Activated T-cell treated with anti-CD3 and anti-CD28 coated beads for 48 hours (primary cell): ENCODE results near the gene MAVS.
"Not testable (repeated sequence)": the region's sequence is repeated elsewhere in the genome, so short reads cannot be mapped to it uniquely, and the experiment has no call there.

ENCODE experiments used
- DNase-seq: peaks from one replicate; pipeline ENCODE4 v3.0.0-alpha.2; 2020; ENCODE audit warnings: low read depth

Gene MAVS

GRCh38 chr20:3815703-3816315 is 30.8 kb upstream of the MAVS start:
- DNase-seq, result no peak

DNA sequence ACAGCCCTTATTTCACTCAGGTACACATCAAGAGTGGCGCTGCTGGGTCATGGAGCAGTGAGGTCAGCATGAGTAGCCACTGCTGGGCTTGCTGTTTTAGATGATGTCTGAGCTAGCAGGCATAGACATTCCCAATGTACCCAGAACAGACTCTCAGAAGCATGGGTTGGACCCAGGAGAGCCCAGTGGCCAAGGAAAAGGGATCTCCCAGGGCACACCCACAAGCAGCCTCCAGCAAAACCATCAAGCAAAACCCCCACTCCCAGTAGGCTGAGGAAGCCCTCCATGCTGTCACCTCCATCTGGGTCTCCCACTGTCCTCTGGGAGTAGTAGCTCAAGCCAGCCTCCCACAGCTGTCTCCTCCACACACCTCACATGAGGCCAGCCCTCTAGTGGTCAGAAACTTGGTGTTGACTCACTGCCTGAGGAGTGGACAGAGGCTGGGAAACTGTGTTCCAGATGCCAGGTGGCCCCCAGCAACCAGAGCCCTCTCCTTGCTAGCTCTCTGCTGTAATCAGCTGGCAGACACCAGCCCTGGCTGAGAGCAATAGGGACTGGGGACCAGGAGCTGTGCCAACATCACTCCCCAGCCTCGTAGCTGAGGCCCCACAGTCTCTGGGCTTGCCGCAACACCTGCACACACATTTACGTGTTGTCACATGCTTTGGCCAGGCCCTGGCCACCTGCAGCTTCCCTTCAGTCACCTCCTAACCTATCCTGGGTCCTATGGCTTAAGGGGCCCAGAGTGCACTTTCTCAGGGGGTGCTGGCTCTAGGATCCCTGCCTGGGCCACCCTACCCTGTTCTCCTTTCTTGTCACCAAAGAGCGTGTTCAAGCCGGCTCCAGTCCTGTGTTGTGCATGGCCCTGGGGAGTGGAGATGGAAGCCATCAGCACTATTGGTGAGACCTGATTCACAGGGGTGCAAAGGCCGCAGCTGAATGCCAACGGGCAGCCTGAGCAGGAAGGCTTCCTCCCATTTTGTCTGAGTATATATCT is 28.2 kb upstream of the MAVS start:
- no peak for DNase-seq

DNA sequence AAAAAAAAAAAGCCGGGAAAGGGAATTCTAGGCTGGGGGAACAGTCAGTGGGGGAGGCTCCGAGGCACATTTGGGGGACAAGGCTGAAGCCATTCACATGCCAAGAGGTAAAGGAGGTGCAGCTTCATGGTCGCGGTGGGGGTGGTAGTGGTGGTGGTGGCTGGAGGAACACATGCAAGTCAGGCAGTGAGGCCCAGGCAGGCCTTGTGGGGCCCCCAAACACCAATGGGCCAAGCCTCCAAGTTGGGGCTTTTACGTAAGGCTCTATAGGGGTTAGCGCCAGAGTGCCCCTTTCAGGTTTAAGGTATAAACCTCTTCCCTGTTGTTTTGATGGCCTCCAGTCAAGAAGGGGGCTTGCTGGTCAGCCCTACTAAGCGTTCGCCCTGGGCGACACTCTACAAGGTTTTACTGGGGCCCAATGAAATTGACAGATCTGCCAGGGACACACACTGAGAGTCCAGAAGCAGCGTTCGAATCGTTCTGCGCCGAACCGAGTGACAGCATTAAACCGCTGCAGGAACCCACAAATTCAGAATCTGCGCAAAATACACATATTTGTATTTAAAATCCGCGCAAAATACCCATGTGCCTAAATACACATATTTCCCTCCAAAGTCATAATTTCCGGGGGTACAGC is 27.1 kb upstream of the MAVS start:
- DNase-seq, result no peak

DNA sequence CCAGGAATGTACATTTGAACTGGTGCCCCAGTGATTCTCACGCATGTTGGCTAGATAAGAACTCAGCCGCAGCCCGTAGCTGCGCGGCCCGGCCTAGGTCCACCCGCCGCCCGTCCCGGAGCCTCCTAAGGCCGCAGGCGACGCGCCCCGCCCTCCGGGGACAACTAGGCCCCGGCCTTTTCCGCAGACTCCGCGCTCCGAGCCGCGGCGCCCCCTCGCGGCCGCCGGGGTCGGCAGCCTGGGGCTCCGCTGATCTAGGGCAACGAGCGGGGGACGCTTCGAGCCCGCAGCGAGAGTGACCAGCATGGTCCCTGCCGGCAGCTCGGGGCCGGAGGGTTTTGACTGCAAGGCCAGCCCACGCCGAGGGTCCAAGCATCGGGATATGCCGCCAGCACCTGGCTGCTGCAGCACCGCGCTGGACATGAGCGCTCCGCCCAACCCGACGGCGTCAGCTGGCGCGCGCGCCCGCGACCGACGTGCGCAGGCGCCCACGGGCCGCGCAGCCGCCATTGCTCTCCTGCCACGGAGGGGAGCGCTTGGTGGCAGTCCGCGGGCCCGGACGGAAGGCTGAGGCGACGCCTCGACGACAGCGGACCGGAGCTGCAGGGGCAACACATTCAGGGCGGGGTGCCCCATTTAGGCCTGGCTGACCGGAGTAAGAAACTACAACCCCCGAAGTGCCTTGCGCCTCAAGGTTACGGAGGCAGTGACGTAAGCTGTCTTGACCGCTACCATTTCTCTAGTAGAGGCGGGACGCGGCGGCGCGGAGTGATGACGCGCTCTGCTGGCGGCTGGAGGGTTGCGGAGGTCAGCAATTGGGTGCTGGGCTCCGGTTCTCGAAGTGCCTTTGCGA is 26.4 kb upstream of the MAVS start, which contains the start of gene AP5S1:
Gene AP5S1, plus strand, starts transcription at position 500 of the 853 bp plus-strand sequence. CDS start 1,571 bp downstream, outside the sequence.
- DNase-seq, result peak; percentile 89

DNA sequence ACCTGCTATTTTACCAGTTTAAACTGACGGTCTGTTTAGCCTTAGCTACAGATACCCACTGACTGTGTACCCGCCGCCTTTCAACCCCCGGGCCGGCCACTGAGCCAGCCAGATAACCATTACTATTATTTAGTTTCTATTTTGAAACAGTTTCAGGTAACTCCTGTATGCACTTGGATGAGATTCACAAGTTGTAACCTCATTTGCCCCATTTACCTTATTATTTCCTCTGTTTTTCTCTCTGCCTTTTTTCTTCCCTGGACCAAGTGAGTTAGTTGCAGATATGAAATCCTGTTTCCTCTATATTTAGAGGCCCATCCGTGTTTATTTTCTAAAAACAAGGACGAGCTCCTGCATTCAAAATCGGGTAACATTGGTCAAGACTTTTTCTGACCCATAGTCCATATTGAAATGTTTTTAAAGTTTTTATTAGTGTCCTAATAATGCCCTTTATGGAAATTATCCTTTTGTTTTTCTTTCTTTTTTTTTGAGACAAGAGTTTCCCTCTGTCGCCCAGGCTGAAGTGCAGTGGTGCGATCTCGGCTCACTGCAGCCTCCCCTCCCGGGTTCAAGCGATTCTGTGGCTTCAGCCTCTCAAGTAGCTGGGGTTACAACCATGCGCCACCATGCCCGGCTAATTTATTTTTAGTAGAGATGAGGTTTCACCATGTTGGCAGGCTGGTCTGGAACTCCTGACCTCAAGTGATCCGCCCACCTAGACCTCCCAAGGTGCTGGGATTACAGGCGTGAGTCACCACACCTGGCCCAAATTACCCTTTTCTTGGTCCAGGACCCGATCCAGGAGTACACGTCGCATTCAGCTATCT is 25.5 kb upstream of the MAVS start:
- DNase-seq, result no peak

DNA sequence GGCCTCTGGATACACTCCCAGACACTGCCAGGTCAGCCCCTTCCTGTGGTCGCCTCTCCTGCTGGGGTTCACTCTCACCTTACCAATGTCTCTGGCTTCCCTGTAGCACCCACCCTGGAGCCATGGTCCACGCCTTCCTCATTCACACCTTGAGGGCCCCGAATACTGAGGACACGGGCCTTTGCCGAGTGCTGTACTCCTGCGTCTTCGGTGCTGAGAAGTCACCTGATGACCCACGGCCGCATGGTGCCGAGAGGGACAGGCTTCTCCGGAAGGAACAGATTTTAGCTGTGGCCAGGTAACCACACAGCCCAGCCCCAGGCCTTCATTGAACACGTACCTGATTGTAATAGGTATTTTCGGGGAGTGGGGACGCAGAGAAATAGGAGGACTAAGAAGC is 24.6 kb upstream of the MAVS start:
- DNase-seq, result no peak

- no peak for DNase-seq
Measured at GRCh38 chr20:3823881-3824280, 22.8 kb upstream of the MAVS start.

DNA sequence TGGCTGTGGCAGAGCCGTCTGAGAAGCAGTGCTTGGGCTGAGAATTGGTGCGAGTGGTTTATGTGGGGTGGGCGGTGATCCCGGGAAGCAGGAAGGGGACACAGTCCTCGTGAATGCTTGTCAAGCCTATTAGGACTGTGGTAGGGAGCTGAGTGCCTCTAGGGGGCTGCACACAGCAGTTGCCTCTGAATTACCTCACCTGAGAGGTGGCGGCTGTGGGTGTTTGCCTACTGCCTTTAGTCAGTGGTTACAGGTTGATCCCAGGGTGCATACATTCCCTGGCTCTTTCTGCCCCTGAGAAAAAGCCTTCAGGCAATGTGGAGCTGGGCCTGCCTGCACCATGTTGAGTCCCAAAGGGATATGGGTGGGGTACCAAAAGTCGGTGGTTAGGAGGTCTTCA is 21.1 kb upstream of the MAVS start:
- DNase-seq, result no peak

DNA sequence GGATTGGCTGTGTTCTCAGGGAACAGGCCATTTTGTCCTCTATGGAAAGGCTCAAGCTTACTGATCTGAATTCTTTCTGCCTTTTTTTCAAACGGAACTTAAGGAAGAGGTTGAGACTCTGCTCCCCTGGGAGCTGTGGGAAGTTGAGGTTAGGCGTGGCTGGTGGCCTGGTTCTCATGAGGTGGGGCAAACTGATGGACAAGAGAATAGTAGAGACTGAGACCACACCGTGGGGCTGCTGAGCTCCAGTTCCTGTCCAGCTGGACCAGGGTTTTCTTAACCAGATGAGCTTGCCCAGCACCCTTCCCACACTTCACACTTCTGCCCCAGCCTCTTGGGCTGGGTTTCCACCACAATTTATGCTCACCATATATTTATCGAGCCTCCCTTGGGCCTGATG is 20.2 kb upstream of the MAVS start:
- no peak for DNase-seq

DNA sequence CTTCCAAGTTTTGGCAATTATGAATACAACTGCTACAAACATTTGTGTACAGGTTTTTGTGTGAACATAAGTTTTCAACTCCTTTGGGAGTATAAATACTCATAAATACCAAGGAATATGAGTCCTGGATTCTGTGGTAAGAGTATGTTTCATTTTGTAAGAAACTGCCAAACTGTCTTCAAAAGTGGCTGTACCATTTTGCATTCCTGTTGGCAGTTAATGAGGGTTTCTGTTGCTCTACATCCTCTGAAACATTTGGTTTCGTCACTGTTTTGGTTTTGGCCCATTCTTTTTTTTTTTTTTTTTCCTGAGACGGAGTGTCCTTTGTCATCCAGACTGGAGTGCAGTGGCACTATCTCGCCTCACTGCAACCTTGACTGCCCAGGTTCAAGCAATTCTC is 17.8 kb upstream of the MAVS start:
- no peak for DNase-seq

GRCh38 chr20:3829891-3830290 is 16.7 kb upstream of the MAVS start:
- not testable (repeated sequence) for DNase-seq

DNA sequence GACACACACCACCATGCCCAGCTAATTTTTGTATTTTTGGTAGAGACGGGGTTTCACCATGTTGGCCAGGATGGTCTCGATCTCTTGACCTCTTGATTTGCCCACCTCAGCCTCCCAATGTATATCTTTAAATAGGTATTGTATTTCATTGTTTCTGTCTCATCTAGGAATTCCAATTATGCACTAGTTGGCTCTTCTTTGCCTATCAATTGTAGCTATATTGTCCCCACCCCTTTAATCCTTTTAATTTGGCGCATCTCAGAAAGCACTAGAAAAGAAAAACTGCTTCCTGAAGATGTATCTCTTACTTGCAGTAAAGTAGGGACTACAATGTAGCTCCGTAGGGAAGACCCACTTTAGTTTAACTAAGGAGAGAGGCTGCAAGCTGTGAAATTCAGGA is 10.5 kb upstream of the MAVS start:
- no peak for DNase-seq

DNA sequence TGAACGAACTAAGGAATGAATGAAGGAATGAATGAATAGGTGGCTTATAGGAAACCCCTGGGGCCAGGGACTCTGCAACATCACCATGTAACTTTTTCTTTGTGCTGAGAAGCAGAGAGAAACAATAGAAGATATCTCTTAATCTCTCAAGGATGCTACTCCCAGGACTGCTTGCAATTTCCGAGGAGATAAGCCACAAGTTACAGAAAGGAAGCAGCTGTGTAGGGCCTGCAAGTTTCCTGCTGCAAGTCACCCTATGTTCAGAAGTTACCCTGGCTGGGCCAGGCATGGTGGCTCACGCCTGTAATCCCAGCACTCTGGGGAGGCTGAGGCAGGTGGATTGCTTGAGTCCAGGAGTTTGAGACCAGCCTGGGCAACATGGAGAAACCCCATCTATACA is 7.3 kb upstream of the MAVS start:
- no peak for DNase-seq

DNA sequence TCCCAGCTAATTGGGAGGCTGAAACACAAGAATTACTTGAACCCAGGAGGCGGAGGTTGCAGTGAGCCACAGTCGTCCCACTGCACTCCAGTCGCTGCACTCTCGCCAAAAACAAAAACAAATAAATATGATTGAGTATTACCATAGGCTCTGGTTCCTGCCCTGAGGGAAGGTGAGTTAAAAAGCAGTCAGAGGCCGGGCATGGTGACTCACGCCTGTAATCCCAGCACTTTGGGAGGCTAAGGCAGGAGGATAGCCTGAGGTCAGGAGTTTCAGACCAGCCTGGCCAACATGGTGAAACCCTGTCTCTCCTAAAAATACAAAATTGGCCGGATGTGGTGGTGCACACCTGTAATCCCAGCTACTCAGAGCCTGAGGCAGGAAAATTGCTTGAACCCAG is 6.4 kb upstream of the MAVS start:
- not testable (repeated sequence) for DNase-seq

DNA sequence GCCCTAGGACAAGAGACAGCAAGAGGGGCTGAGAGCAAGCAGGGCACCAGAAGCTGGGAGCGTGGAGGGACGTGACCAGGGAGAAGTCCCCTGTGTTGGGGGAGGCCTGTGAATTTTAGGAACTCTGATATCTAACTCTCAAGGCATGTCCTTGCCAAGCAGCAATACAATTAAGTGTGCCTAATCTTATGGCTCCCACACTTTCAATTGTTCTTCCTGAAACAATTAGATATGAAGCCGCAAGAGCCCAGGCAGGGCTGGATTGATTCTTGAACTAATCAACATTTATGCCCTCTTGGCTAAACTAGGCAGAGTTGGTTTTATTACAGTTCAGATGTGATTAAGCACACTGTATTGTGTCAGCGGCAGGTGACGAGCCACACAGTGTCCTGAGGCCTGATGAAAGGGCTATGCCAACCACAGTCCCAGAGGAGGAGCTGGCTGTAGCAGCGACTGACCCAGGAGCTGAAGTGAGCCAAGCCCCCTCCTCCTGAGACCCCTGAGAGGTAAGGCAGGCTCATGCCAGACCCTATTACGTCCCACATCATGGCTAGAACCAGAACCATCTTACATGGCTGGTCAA is 4.2 kb upstream of the MAVS start:
- DNase-seq, result no peak

- DNase-seq, result no peak
Measured at GRCh38 chr20:3843490-3843889, 3.1 kb upstream of the MAVS start.

GRCh38 chr20:3843990-3844619 is 2.5 kb upstream of the MAVS start:
- not testable (repeated sequence) for DNase-seq

- no peak for DNase-seq
Measured at GRCh38 chr20:3846378-3846739, 275 bp upstream of the MAVS start.

GRCh38 chr20:3847429-3847940 is 851 bp downstream of the MAVS start:
- no peak for DNase-seq

- no peak for DNase-seq
Measured at GRCh38 chr20:3848565-3848964, 1.9 kb downstream of the MAVS start.
